ENCODE results near the gene ETV7. TPM values are rescaled to one million over a fixed set of nuclear protein-coding genes. Genes with fewer than 3 reads are reported as not detected.
A peak's percentile ranks its signal among the peaks of the same experiment; 100 is the strongest.

The ETV7 gene
- 0.24 and 0.59 TPM in 2 replicates for total RNA-seq
- long read RNA-seq: 0 reads

DNA sequence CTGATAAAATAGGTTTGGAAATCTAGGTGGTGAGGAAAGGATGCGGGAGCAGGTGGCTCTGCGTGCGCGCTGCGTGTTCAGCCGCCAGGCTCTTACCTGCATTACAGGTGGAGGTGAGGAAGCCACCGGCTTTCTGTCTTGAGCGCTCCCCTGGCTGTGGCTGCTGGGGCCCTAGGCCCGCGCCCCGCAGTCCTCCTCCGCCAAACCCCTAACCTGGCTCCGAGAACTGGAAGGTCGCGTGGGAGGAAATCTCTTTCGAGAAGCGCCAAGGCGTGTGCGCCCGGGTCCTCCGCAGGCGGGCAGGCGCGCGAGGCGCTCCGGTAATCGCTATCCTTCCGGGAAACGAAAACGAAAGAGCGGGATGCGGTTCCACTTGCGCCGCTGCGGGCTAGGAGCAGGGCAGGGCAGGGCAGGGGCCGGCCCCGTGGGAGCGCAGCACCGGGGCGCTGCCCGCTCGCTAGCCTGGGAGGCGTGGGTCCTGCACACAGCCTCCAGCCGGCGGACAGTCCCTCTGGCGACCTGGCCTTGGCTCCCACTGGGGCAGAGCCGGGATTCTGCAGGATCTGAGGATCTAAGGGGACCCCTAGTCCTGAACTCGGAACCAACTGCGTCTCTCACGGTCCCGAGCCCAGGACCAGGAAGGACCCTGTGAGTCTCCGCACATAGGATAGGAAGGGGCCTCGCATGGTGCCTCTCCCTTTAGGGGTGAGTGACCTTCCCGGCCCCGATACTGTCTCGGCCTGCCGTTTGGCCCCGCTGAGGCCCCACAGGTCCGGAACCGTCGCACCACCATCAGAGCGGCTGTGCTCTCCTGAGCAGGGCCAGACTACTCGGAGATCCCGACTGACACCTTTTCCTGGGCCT, at the start of gene ETV7:
ETV7 (minus strand) TSS at position 230 of the 864 bp plus-strand sequence; CDS start at position 102, 128 bp downstream.
- H3K27ac Mint-ChIP-seq (ENCODE audit: unreplicated experiment): peak within 1 kb of the TSS; percentile 76
- peaks cover 27% of the 10 kb centered on the region for H3K27me3 Mint-ChIP-seq (ENCODE audit: unreplicated experiment)
- TF ChIP-seq, protein P1, sequence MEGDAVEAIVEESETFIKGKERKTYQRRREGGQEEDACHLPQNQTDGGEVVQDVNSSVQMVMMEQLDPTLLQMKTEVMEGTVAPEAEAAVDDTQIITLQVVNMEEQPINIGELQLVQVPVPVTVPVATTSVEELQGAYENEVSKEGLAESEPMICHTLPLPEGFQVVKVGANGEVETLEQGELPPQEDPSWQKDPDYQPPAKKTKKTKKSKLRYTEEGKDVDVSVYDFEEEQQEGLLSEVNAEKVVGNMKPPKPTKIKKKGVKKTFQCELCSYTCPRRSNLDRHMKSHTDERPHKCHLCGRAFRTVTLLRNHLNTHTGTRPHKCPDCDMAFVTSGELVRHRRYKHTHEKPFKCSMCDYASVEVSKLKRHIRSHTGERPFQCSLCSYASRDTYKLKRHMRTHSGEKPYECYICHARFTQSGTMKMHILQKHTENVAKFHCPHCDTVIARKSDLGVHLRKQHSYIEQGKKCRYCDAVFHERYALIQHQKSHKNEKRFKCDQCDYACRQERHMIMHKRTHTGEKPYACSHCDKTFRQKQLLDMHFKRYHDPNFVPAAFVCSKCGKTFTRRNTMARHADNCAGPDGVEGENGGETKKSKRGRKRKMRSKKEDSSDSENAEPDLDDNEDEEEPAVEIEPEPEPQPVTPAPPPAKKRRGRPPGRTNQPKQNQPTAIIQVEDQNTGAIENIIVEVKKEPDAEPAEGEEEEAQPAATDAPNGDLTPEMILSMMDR (IDR thresholded peaks at IDR 0.05): no peak
- H3K9me3 Mint-ChIP-seq (ENCODE audit: unreplicated experiment): no peaks in the 10 kb centered on the region
- peaks cover 23% of the 10 kb centered on the region for H3K4me1 Mint-ChIP-seq (ENCODE audit: unreplicated experiment)
- peak within 1 kb of the TSS; percentile 84 for H3K4me3 Mint-ChIP-seq (ENCODE audit: unreplicated experiment)
- no peaks in the 10 kb centered on the region for H3K36me3 Mint-ChIP-seq (ENCODE audit: unreplicated experiment)
- DNase-seq (ENCODE audit: extremely low spot score, unreplicated experiment): no peak

DNA sequence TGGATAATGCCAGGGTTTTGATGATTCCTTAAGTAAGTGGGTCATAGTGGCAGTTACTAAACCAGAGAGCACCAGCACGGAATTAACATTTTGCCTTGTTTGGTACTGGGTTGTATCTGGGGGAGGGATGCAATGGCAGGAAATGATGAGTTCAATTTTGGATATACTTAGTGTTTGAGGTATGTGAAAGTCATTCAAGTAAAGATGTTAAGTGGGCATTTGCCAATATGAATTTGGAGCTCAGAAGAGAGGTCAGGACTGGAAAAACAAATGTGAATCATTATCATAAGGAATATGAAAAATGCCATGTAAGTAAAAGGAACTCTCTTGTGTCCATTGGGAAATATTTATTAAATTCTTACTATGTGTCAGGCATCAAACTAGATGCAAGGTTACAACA, 49.0 kb upstream of the ETV7 start:
- peaks cover 32% of the 10 kb centered on the region for H3K4me1 Mint-ChIP-seq (ENCODE audit: unreplicated experiment)
- TF ChIP-seq, protein P1 (IDR thresholded peaks at IDR 0.05): no peak

DNA sequence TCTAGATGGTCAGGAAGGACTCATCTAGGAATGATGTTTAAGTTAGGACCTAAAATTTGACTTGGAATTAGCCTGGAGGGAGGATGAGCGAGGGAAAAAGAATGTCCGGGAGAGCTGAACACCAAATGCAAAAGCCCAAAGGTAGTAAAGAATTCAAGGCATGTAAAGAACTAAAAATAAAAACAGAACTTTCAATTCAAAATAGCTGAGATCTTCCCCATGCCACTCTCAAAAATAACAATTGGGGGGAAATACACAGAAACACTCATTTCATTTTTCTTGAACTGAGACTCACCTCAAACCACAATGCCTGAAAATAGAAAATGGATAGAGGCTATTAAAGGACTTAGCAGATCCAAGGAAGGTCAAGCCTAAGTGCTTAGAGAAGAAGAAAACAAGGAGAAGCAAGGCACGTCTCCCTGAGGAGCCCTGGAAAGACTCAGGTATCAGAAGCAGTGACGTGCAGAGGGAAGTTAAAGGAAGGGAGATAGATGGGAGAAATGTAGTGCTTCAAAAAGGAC, 44.7 kb upstream of the ETV7 start:
- DNase-seq (ENCODE audit: extremely low spot score, unreplicated experiment): no peak
- Mint-ChIP-seq H3K27ac (ENCODE audit: unreplicated experiment) (peak overlapping the region; percentile 77), H3K4me3 (ENCODE audit: unreplicated experiment) (peak overlapping the region; percentile 28), H3K36me3 (ENCODE audit: unreplicated experiment) (no peaks in the 10 kb centered on the region), H3K27me3 (ENCODE audit: unreplicated experiment) (no peaks in the 10 kb centered on the region), H3K9me3 (ENCODE audit: unreplicated experiment) (no peaks in the 10 kb centered on the region), H3K4me1 (ENCODE audit: unreplicated experiment) (peaks cover 27% of the 10 kb centered on the region)
- TF ChIP-seq, protein P1 (IDR thresholded peaks at IDR 0.05): no peak

More for the DNA sequence above, 49.0 kb upstream of the ETV7 start:
- peak overlapping the region; percentile 45 for H3K27ac Mint-ChIP-seq (ENCODE audit: unreplicated experiment)
- no peak for DNase-seq (ENCODE audit: extremely low spot score, unreplicated experiment)
- H3K9me3 Mint-ChIP-seq (ENCODE audit: unreplicated experiment): no peaks in the 10 kb centered on the region
- no peaks in the 10 kb centered on the region for H3K36me3 Mint-ChIP-seq (ENCODE audit: unreplicated experiment)
- H3K27me3 Mint-ChIP-seq (ENCODE audit: unreplicated experiment): no peaks in the 10 kb centered on the region
- no peak overlapping the region for H3K4me3 Mint-ChIP-seq (ENCODE audit: unreplicated experiment)

DNA sequence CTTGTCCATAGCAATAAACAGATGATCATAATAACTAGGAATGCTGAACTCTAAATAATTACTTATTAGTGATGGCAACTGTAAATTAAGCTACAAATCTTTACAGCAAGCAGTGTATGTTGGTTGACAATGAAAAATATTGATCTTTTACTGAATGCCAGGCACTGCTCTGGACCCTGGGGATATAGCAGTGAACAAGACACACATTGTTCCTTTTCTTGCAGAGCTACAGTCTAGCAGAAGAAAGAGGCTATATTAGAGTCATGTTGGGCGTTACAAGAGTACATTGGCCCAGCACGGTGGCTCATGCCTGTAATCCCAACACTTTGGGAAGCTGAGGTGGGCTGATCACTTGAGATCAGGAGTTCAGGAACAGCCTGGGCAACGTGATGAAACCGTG, 43.7 kb upstream of the ETV7 start:
- Mint-ChIP-seq H3K36me3 (ENCODE audit: unreplicated experiment) (no peaks in the 10 kb centered on the region), H3K4me3 (ENCODE audit: unreplicated experiment) (no peak overlapping the region), H3K4me1 (ENCODE audit: unreplicated experiment) (peaks cover 21% of the 10 kb centered on the region), H3K9me3 (ENCODE audit: unreplicated experiment) (no peaks in the 10 kb centered on the region), H3K27ac (ENCODE audit: unreplicated experiment) (no peak overlapping the region), H3K27me3 (ENCODE audit: unreplicated experiment) (no peaks in the 10 kb centered on the region)
- DNase-seq (ENCODE audit: extremely low spot score, unreplicated experiment): no peak
- TF ChIP-seq, protein P1 (IDR thresholded peaks at IDR 0.05): no peak

DNA sequence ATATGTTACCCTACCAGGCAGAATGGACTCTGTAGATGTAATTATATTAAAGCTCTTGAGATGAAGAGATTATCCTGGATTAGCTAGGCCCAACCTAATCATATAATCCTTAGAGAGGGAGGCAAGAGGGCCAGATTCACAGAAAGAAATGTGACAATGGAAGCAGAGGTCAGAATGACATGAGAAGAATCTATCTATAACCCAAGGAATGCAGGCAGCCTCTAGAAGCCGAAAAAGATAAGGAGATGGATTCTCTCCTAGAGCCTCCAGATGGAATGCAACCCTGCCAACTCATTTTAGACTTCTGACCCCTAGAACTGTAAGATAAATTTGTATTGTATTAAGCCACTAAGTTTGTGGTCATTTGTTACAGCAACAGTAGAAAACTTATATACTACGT, 42.9 kb upstream of the ETV7 start:
- TF ChIP-seq, protein P1 (IDR thresholded peaks at IDR 0.05): no peak
- Mint-ChIP-seq H3K27ac (ENCODE audit: unreplicated experiment) (no peak overlapping the region), H3K4me1 (ENCODE audit: unreplicated experiment) (peaks cover 19% of the 10 kb centered on the region), H3K27me3 (ENCODE audit: unreplicated experiment) (no peaks in the 10 kb centered on the region), H3K36me3 (ENCODE audit: unreplicated experiment) (no peaks in the 10 kb centered on the region), H3K9me3 (ENCODE audit: unreplicated experiment) (no peaks in the 10 kb centered on the region), H3K4me3 (ENCODE audit: unreplicated experiment) (no peak overlapping the region)
- no peak for DNase-seq (ENCODE audit: extremely low spot score, unreplicated experiment)
